ENCODE results near the gene DCC.

The DCC gene

GRCh38 chr18:53268455-53268854 lies 928.5 kb downstream of the DCC start:
- H3K4me3 ChIP-seq (ENCODE audit: control insufficient read depth in 1 of 7, extremely low read depth in 1 of 7, insufficient read depth in 4 of 7, low read depth in 2 of 7, low read length in 6 of 7): no peak overlapping the region
- no peaks in the 10 kb centered on the region for H3K27me3 ChIP-seq (replicated peaks in 2 of 5; ENCODE audit: control insufficient read depth in 4 of 5, insufficient read depth in 5 of 5, low read length in 4 of 5)
- H3K9me3 ChIP-seq (ENCODE audit: control extremely low read depth in 1 of 5, control insufficient read depth in 4 of 5, insufficient read depth in 2 of 5, low read depth in 1 of 5, low read length in 4 of 5): no peaks in the 10 kb centered on the region
- 96% methylated on average over 3 of the region's 3 CpGs for WGBS (ENCODE audit: insufficient coverage)
- H3K27ac ChIP-seq (ENCODE audit: insufficient read depth in 1 of 2, low read depth in 1 of 2, low read length in 2 of 2, poor library complexity in 1 of 2, severe bottlenecking in 2 of 2): no peak overlapping the region
- ChIA-PET CTCF (no interaction called here), POLR2A (no interaction called here)
- no peak for DNase-seq
- H3K36me3 ChIP-seq (ENCODE audit: control insufficient read depth in 4 of 4, insufficient read depth in 4 of 4, low read length in 3 of 4): no peaks in the 10 kb centered on the region
- H3K4me1 ChIP-seq (ENCODE audit: control extremely low read depth in 1 of 4, control insufficient read depth in 4 of 4, insufficient read depth in 4 of 4, low read length in 3 of 4): no peaks in the 10 kb centered on the region

GRCh38 chr18:53281406-53281805 lies 941.4 kb downstream of the DCC start:
- H3K36me3 ChIP-seq (ENCODE audit: control insufficient read depth in 4 of 4, insufficient read depth in 4 of 4, low read length in 3 of 4): no peaks in the 10 kb centered on the region
- H3K27me3 ChIP-seq (replicated peaks in 2 of 5; ENCODE audit: control insufficient read depth in 4 of 5, insufficient read depth in 5 of 5, low read length in 4 of 5): no peaks in the 10 kb centered on the region
- DNase-seq: no peak
- CTCF ChIA-PET: no interaction called here
- H3K4me3 ChIP-seq (ENCODE audit: control insufficient read depth in 1 of 7, extremely low read depth in 1 of 7, insufficient read depth in 4 of 7, low read depth in 2 of 7, low read length in 6 of 7): no peak overlapping the region
- POLR2A ChIA-PET: no interaction called here
- no peaks in the 10 kb centered on the region for H3K9me3 ChIP-seq (ENCODE audit: control extremely low read depth in 1 of 5, control insufficient read depth in 4 of 5, insufficient read depth in 2 of 5, low read depth in 1 of 5, low read length in 4 of 5)
- no peaks in the 10 kb centered on the region for H3K4me1 ChIP-seq (ENCODE audit: control extremely low read depth in 1 of 4, control insufficient read depth in 4 of 4, insufficient read depth in 4 of 4, low read length in 3 of 4)
- H3K27ac ChIP-seq (ENCODE audit: insufficient read depth in 1 of 2, low read depth in 1 of 2, low read length in 2 of 2, poor library complexity in 1 of 2, severe bottlenecking in 2 of 2): no peak overlapping the region
- 100% methylated on average over 1 of the region's 2 CpGs for WGBS (ENCODE audit: insufficient coverage)

GRCh38 chr18:53283708-53284107 lies 943.7 kb downstream of the DCC start:
- no CpG with 5 or more reads among the region's 2 CpGs for WGBS (ENCODE audit: insufficient coverage)
- POLR2A ChIA-PET: no interaction called here
- Histone ChIP-seq H3K4me3 (ENCODE audit: control insufficient read depth in 1 of 7, extremely low read depth in 1 of 7, insufficient read depth in 4 of 7, low read depth in 2 of 7, low read length in 6 of 7) (no peak overlapping the region), H3K9me3 (ENCODE audit: control extremely low read depth in 1 of 5, control insufficient read depth in 4 of 5, insufficient read depth in 2 of 5, low read depth in 1 of 5, low read length in 4 of 5) (no peaks in the 10 kb centered on the region), H3K27me3 (replicated peaks in 2 of 5; ENCODE audit: control insufficient read depth in 4 of 5, insufficient read depth in 5 of 5, low read length in 4 of 5) (no peaks in the 10 kb centered on the region), H3K27ac (ENCODE audit: insufficient read depth in 1 of 2, low read depth in 1 of 2, low read length in 2 of 2, poor library complexity in 1 of 2, severe bottlenecking in 2 of 2) (no peak overlapping the region), H3K36me3 (ENCODE audit: control insufficient read depth in 4 of 4, insufficient read depth in 4 of 4, low read length in 3 of 4) (no peaks in the 10 kb centered on the region), H3K4me1 (ENCODE audit: control extremely low read depth in 1 of 4, control insufficient read depth in 4 of 4, insufficient read depth in 4 of 4, low read length in 3 of 4) (no peaks in the 10 kb centered on the region)
- no peak for DNase-seq
- CTCF ChIA-PET: no interaction called here

DNA sequence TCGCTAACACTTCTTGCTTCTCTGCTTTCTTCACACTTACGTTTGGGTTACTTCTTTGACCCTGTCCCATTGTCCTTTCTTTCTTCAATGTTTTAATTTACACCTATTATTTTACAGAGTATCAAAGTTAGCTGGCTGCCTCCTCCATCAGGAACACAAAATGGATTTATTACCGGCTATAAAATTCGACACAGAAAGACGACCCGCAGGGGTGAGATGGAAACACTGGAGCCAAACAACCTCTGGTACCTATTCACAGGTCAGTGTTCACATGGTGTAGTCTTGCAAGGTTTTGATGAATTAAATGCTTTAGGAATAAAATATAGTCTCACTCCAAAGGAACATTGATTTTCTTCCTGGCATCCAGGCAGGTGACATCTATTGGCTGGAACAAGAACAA lies 965.5 kb downstream of the DCC start:
- no peaks in the 10 kb centered on the region for H3K9me3 ChIP-seq (ENCODE audit: control extremely low read depth in 1 of 5, control insufficient read depth in 4 of 5, insufficient read depth in 2 of 5, low read depth in 1 of 5, low read length in 4 of 5)
- ChIA-PET POLR2A (no interaction called here), CTCF (no interaction called here)
- H3K4me1 ChIP-seq (ENCODE audit: control extremely low read depth in 1 of 4, control insufficient read depth in 4 of 4, insufficient read depth in 4 of 4, low read length in 3 of 4): no peaks in the 10 kb centered on the region
- H3K27me3 ChIP-seq (replicated peaks in 2 of 5; ENCODE audit: control insufficient read depth in 4 of 5, insufficient read depth in 5 of 5, low read length in 4 of 5): no peaks in the 10 kb centered on the region
- no peaks in the 10 kb centered on the region for H3K36me3 ChIP-seq (ENCODE audit: control insufficient read depth in 4 of 4, insufficient read depth in 4 of 4, low read length in 3 of 4)
- no peak for DNase-seq
- no peak overlapping the region for H3K4me3 ChIP-seq (ENCODE audit: control insufficient read depth in 1 of 7, extremely low read depth in 1 of 7, insufficient read depth in 4 of 7, low read depth in 2 of 7, low read length in 6 of 7)
- no peak overlapping the region for H3K27ac ChIP-seq (ENCODE audit: insufficient read depth in 1 of 2, low read depth in 1 of 2, low read length in 2 of 2, poor library complexity in 1 of 2, severe bottlenecking in 2 of 2)
- WGBS (ENCODE audit: insufficient coverage): 92% methylated on average over 6 of the region's 6 CpGs

DNA sequence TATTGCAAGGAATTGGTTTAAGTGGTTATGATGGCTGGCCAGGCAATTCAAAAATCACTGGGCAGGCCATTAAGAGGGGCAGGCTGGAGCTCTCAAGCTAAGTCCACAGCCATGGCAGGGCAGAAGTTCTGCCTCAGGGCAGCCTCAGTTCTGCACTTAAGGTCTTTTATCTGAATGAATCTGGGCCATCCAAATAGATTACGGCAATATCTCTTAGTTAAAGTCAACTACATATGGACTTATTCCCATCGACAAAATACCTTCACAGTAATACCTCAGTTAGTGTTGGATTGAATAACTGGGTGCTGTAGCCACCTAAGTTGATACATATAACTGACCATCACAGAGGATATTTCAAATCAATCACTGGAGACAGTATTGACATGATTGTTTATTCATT lies 979.6 kb downstream of the DCC start:
- POLR2A ChIA-PET: no interaction called here

DNA sequence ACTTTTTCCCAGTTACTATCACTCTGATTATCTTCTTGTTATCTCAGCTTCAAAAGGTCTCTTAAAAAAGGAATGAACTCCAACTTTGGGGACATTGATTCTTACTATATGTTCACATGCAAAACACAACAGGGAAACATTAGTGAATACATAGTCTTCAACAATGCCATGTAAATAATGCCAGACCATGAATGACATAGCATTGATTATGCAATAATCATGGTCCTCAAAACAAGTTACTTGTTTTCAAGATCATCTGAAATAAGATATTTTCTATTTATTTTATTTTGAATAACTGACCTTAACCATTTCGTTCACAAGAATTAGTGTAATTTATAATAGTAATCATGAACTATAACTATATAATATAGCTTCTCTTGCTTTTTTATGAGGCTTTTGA lies 982.2 kb downstream of the DCC start:
- Histone ChIP-seq H3K27ac (ENCODE audit: insufficient read depth in 1 of 2, low read depth in 1 of 2, low read length in 2 of 2, poor library complexity in 1 of 2, severe bottlenecking in 2 of 2) (no peak overlapping the region), H3K9me3 (ENCODE audit: control extremely low read depth in 1 of 5, control insufficient read depth in 4 of 5, insufficient read depth in 2 of 5, low read depth in 1 of 5, low read length in 4 of 5) (no peaks in the 10 kb centered on the region), H3K36me3 (ENCODE audit: control insufficient read depth in 4 of 4, insufficient read depth in 4 of 4, low read length in 3 of 4) (no peaks in the 10 kb centered on the region), H3K4me1 (ENCODE audit: control extremely low read depth in 1 of 4, control insufficient read depth in 4 of 4, insufficient read depth in 4 of 4, low read length in 3 of 4) (no peaks in the 10 kb centered on the region), H3K4me3 (ENCODE audit: control insufficient read depth in 1 of 7, extremely low read depth in 1 of 7, insufficient read depth in 4 of 7, low read depth in 2 of 7, low read length in 6 of 7) (no peak overlapping the region), H3K27me3 (replicated peaks in 2 of 5; ENCODE audit: control insufficient read depth in 4 of 5, insufficient read depth in 5 of 5, low read length in 4 of 5) (no peaks in the 10 kb centered on the region)
- ChIA-PET POLR2A (no interaction called here), CTCF (no interaction called here)
- WGBS (ENCODE audit: insufficient coverage): no CpG with 5 or more reads among the region's 1 CpG
- no peak for DNase-seq

More for the DNA sequence above, 979.6 kb downstream of the DCC start:
- H3K27me3 ChIP-seq (replicated peaks in 2 of 5; ENCODE audit: control insufficient read depth in 4 of 5, insufficient read depth in 5 of 5, low read length in 4 of 5): no peaks in the 10 kb centered on the region
- no peak overlapping the region for H3K27ac ChIP-seq (ENCODE audit: insufficient read depth in 1 of 2, low read depth in 1 of 2, low read length in 2 of 2, poor library complexity in 1 of 2, severe bottlenecking in 2 of 2)
- H3K9me3 ChIP-seq (ENCODE audit: control extremely low read depth in 1 of 5, control insufficient read depth in 4 of 5, insufficient read depth in 2 of 5, low read depth in 1 of 5, low read length in 4 of 5): no peaks in the 10 kb centered on the region
- no CpG with 5 or more reads among the region's 2 CpGs for WGBS (ENCODE audit: insufficient coverage)
- H3K4me1 ChIP-seq (ENCODE audit: control extremely low read depth in 1 of 4, control insufficient read depth in 4 of 4, insufficient read depth in 4 of 4, low read length in 3 of 4): no peaks in the 10 kb centered on the region
- H3K36me3 ChIP-seq (ENCODE audit: control insufficient read depth in 4 of 4, insufficient read depth in 4 of 4, low read length in 3 of 4): no peaks in the 10 kb centered on the region
- DNase-seq: no peak
- no peak overlapping the region for H3K4me3 ChIP-seq (ENCODE audit: control insufficient read depth in 1 of 7, extremely low read depth in 1 of 7, insufficient read depth in 4 of 7, low read depth in 2 of 7, low read length in 6 of 7)
- CTCF ChIA-PET: no interaction called here

GRCh38 chr18:53324353-53324752 lies 984.4 kb downstream of the DCC start:
- H3K36me3 ChIP-seq (ENCODE audit: control insufficient read depth in 4 of 4, insufficient read depth in 4 of 4, low read length in 3 of 4): no peaks in the 10 kb centered on the region
- no peaks in the 10 kb centered on the region for H3K27me3 ChIP-seq (replicated peaks in 2 of 5; ENCODE audit: control insufficient read depth in 4 of 5, insufficient read depth in 5 of 5, low read length in 4 of 5)
- POLR2A ChIA-PET: no interaction called here
- H3K4me3 ChIP-seq (ENCODE audit: control insufficient read depth in 1 of 7, extremely low read depth in 1 of 7, insufficient read depth in 4 of 7, low read depth in 2 of 7, low read length in 6 of 7): no peak overlapping the region
- peaks cover 0 to 2% (median 0%) of the 10 kb centered on the region in 5 experiments for H3K9me3 ChIP-seq (ENCODE audit: control extremely low read depth in 1 of 5, control insufficient read depth in 4 of 5, insufficient read depth in 2 of 5, low read depth in 1 of 5, low read length in 4 of 5)
- no peaks in the 10 kb centered on the region for H3K4me1 ChIP-seq (ENCODE audit: control extremely low read depth in 1 of 4, control insufficient read depth in 4 of 4, insufficient read depth in 4 of 4, low read length in 3 of 4)
- CTCF ChIA-PET: no interaction called here
- no peak for DNase-seq
- H3K27ac ChIP-seq (ENCODE audit: insufficient read depth in 1 of 2, low read depth in 1 of 2, low read length in 2 of 2, poor library complexity in 1 of 2, severe bottlenecking in 2 of 2): no peak overlapping the region
- WGBS (ENCODE audit: insufficient coverage): 86% methylated on average over 1 of the region's 1 CpG

Data from common myeloid progenitor, CD34-positive (primary cell).